Spleen (tissue), 11 donors: ENCODE results near the gene ZNF121. TPM values are rescaled to one million over a fixed set of nuclear protein-coding genes. Genes with fewer than 3 reads are reported as not detected.

Experiments used
- DNase-seq: peaks from one replicate; pipeline ENCODE4 v3.0.0-alpha.2; 2020
- H3K27ac ChIP-seq, 8 donors: fragments of 200-600 bp; sonication (generic) in 7 of 8; 1 replicate in 4 of 8; 2 replicates in 4 of 8; pipeline versions ENCODE4 v1.5.0 to v1.8.0; 2016 to 2021; ENCODE audit warnings: inconsistent platforms in 4 of 8, mild to moderate bottlenecking in 4 of 8, moderate library complexity in 1 of 8
- H3K27me3 ChIP-seq, 7 donors: fragments of 200-600 bp; sonication (generic) in 6 of 7; replicated peaks in 1 of 7; 1 replicate in 4 of 7; 2 replicates in 3 of 7; pipeline versions ENCODE4 v1.5.0 to v1.8.0; 2016 to 2021; ENCODE audit warnings: inconsistent platforms in 3 of 7, mild to moderate bottlenecking in 1 of 7
- H3K36me3 ChIP-seq, 6 donors: fragments of 200-600 bp; sonication (generic) in 5 of 6; 1 replicate in 4 of 6; 2 replicates in 2 of 6; pipeline versions ENCODE4 v1.5.0 to v1.8.0; 2016 to 2021; ENCODE audit warnings: inconsistent platforms in 2 of 6
- H3K4me1 ChIP-seq, 6 donors: fragments of 200-600 bp; sonication (generic) in 5 of 6; 1 replicate in 3 of 6; 2 replicates in 3 of 6; pipeline versions ENCODE4 v1.5.0 to v1.8.0; 2016 to 2021; ENCODE audit warnings: inconsistent platforms in 3 of 6
- H3K4me3 ChIP-seq, 8 donors: fragments of 200-600 bp; sonication (generic) in 7 of 8; 1 replicate in 4 of 8; 2 replicates in 4 of 8; pipeline versions ENCODE4 v1.5.0 to v1.8.0; 2016 to 2021; ENCODE audit warnings: inconsistent platforms in 4 of 8, mild to moderate bottlenecking in 4 of 8, moderate library complexity in 2 of 8
- H3K9me3 ChIP-seq, 8 donors: fragments of 200-600 bp; sonication (generic) in 7 of 8; 1 replicate in 4 of 8; 2 replicates in 4 of 8; pipeline versions ENCODE4 v1.5.0 to v1.8.0; 2016 to 2021; ENCODE audit warnings: inconsistent platforms in 4 of 8
- CTCF ChIP-seq, 11 experiments: fragments of 200-600 bp in 7 of 11; fragments of 450-650 bp in 4 of 11; sonication (generic) in 4 of 11; IDR thresholded peaks in 8 of 11; conservative IDR thresholded peaks in 3 of 11; 1 replicate in 7 of 11; 2 replicates in 4 of 11; pipeline versions ENCODE4 v1.4.0 to v1.8.0; 2016 to 2021; ENCODE audit warnings: antibody characterized with exemption in 11 of 11, inconsistent platforms in 4 of 11, mild to moderate bottlenecking in 1 of 11
- POLR2A ChIP-seq, 3 donors: fragments of 450-650 bp; IDR thresholded peaks; one replicate each; pipeline ENCODE4 v1.5.1; 2017; ENCODE audit warnings: antibody characterized with exemption in 3 of 3, mild to moderate bottlenecking in 1 of 3
- POLR2AphosphoS5 ChIP-seq, 3 donors: sonication (generic); formaldehyde crosslinking; IDR thresholded peaks; one replicate each; pipeline ENCODE4 v1.5.1; 2017; ENCODE audit warnings: antibody characterized with exemption in 3 of 3
- WGBS, 5 donors: extraction: QIAGEN DNeasy Blood & Tissue Kit in 3 of 5; methylation state at CpG; one replicate each; pipeline versions ENCODE4 v1.1.5 to v1.1.7; 2013 to 2018; 5-methylcytosine and 5-hydroxymethylcytosine counted together
- intact Hi-C: fragments of 100-400 bp; cut with DNase I; formaldehyde crosslinking; loops from one replicate; pipeline ENCODE4 v1.15.0; 2023; ENCODE audit warnings: low total_unique reads
- polyA plus RNA-seq, 3 donors: library from polyadenylated mRNA; stranded (reverse); fragments of 200-250 nt; gene quantifications; one replicate each; pipeline ENCODE4 v1.2.1, GENCODE V29; 2013
- total RNA-seq, 7 donors: library from RNA; depleted of rRNA in 3 of 7; stranded (reverse); fragments of >200 nt in 3 of 7; fragmentation: NEBNext Ultra II Directional in 4 of 7; extraction: Animal tissue kit (Norgen Biotek cat#: 25700) in 4 of 7; gene quantifications; one replicate each; pipeline versions ENCODE4 v1.1.0 to v1.2.1, GENCODE V29; 2016 to 2021
- donor health status: healthy with polysubstance abuse.
- donor health status: DM: no; HTN: no; CAD: no; lungs with moderate emphysema.
- donor health status: DM: no; HTN: no; CAD: no.
- donor health status: Bipolar disorder and iron deficiency.
- donor health status: healthy.
- donor health status: DM: no; HTN: no; CAD: no.
- donor health status: DM: yes; HTN: yes; CAD: no.

The ZNF121 gene
- total and polyA plus RNA-seq, 10 donors = 5.5 to 44.8 (median 32.6) TPM

GRCh38 chr19:9621156-9622037, 37.1 kb upstream of the ZNF121 start, which contains the start of gene ZNF561:
Gene ZNF561, minus strand, starts transcription at chr19:9621232. Its CDS starts 1,776 bp downstream, at chr19:9619456.
- H3K27me3 ChIP-seq = no peaks in the 10 kb centered on the region
- H3K4me1 ChIP-seq = peaks cover 11 to 46% (median 24%) of the 10 kb centered on the region in 6 donors
- H3K27ac ChIP-seq = peak within 1 kb of the TSS; percentile 80 to 96 (median 94)
- DNase-seq = peak; percentile 95
- intact Hi-C loops = no loop called here
- peak within 1 kb of the TSS; percentile 71 to 84 (median 81) for H3K4me3 ChIP-seq
- TF ChIP-seq POLR2A (IDR thresholded peaks at IDR 0.05) = no peak
- peak in 2 of 11 experiments; percentile 9 to 12 for TF ChIP-seq CTCF (IDR thresholded peaks at IDR 0.05 in 8 of 11, conservative IDR thresholded peaks at IDR 0.05 in 3 of 11)
- TF ChIP-seq POLR2AphosphoS5 (IDR thresholded peaks at IDR 0.05) = peak; percentile 83 to 86 (median 85)
- peaks cover 5 to 31% (median 31%) of the 10 kb centered on the region in 6 donors for H3K36me3 ChIP-seq
- H3K9me3 ChIP-seq = peaks cover 0 to 3% (median 0%) of the 10 kb centered on the region in 8 donors
- WGBS, 5 donors = 0 to 1% (median 1%) methylated on average over 33 of the region's 33 CpGs

GRCh38 chr19:9620842-9621155, 36.5 kb upstream of the ZNF121 start:
- no peak for TF ChIP-seq CTCF (IDR thresholded peaks at IDR 0.05 in 8 of 11, conservative IDR thresholded peaks at IDR 0.05 in 3 of 11)
- TF ChIP-seq POLR2A (IDR thresholded peaks at IDR 0.05) = no peak
- no peak for TF ChIP-seq POLR2AphosphoS5 (IDR thresholded peaks at IDR 0.05)
- H3K4me3 ChIP-seq = peak overlapping the region; percentile 71 to 84 (median 81)
- peaks cover 11 to 42% (median 24%) of the 10 kb centered on the region in 6 donors for H3K4me1 ChIP-seq
- peaks cover 5 to 37% (median 37%) of the 10 kb centered on the region in 6 donors for H3K36me3 ChIP-seq
- WGBS, 5 donors = 0 to 2% (median 0%) methylated on average over 8 to 16 of the region's 16 CpGs
- no peaks in the 10 kb centered on the region for H3K27me3 ChIP-seq
- intact Hi-C loops = no loop called here
- H3K9me3 ChIP-seq = peaks cover 0 to 3% (median 0%) of the 10 kb centered on the region in 8 donors
- peak overlapping the region; percentile 80 to 96 (median 94) for H3K27ac ChIP-seq
- DNase-seq = no peak

GRCh38 chr19:9615844-9616243, 31.5 kb upstream of the ZNF121 start:
- intact Hi-C loops = no loop called here
- H3K4me1 ChIP-seq = peaks cover 5 to 19% (median 11%) of the 10 kb centered on the region in 6 donors

More at GRCh38 chr19:9615844-9616243, 31.5 kb upstream of the ZNF121 start:
- peaks cover 8 to 45% (median 36%) of the 10 kb centered on the region in 8 donors for H3K9me3 ChIP-seq
- no peak overlapping the region for H3K4me3 ChIP-seq
- no peak overlapping the region for H3K27ac ChIP-seq
- TF ChIP-seq POLR2AphosphoS5 (IDR thresholded peaks at IDR 0.05) (no peak), POLR2A (IDR thresholded peaks at IDR 0.05) (no peak), CTCF (IDR thresholded peaks at IDR 0.05 in 8 of 11, conservative IDR thresholded peaks at IDR 0.05 in 3 of 11) (no peak)
- DNase-seq = no peak
- no peaks in the 10 kb centered on the region for H3K27me3 ChIP-seq
- peaks cover 36 to 87% (median 86%) of the 10 kb centered on the region in 6 donors for H3K36me3 ChIP-seq
